Measurements from ENCODE around the gene DISC1.

DISC1 gene

DNA sequence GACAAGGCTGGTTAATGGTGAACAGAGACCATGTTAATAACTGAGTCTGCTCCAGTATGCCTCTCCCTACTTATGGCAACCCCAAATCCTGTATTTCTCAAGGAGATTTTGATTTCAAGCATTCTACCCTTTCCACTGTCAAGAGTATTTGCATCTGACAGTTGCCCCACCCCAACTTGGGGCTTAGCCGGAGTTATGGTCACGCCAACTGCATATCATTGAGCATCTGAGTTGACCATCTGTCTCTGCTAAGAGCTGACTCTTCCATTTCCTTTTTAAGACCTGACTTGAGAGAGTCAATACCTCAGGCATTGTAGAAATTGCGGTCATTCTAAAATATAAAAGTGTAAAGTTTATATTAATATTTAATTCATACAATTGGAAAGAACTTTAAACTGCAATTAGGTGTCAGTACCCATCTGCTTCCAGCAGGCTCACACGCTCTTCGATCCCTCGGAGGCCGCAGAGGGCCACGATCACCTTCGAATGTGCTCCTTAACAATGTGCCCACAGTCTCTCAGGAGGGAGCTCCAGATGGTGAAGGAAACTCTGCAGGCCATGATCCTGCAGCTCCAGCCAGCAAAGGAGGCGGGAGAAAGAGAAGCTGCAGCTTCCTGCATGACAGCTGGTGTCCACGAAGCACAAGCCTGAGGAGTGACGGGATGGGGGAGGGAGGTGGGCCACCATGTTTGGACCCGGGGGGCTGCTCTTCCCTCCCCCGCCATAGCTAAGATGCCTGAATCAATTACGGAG lies 409.8 kb downstream of the DISC1 start:
- no peak for TF ChIP-seq TCF12 (IDR thresholded peaks at IDR 0.05; ENCODE audit: low read depth)
- TF ChIP-seq EP300 (IDR thresholded peaks at IDR 0.05; ENCODE audit: borderline replicate concordance), result no peak
- TF ChIP-seq EGR1 (IDR thresholded peaks at IDR 0.05), result no peak
- no peak for TF ChIP-seq TAF1 (IDR thresholded peaks at IDR 0.05; ENCODE audit: low read depth)
- no peak for TF ChIP-seq RAD21 (IDR thresholded peaks at IDR 0.05; ENCODE audit: low read depth)
- TF ChIP-seq ZBTB7A (IDR thresholded peaks at IDR 0.05; ENCODE audit: low read depth), result no peak
- TF ChIP-seq, protein P1, sequence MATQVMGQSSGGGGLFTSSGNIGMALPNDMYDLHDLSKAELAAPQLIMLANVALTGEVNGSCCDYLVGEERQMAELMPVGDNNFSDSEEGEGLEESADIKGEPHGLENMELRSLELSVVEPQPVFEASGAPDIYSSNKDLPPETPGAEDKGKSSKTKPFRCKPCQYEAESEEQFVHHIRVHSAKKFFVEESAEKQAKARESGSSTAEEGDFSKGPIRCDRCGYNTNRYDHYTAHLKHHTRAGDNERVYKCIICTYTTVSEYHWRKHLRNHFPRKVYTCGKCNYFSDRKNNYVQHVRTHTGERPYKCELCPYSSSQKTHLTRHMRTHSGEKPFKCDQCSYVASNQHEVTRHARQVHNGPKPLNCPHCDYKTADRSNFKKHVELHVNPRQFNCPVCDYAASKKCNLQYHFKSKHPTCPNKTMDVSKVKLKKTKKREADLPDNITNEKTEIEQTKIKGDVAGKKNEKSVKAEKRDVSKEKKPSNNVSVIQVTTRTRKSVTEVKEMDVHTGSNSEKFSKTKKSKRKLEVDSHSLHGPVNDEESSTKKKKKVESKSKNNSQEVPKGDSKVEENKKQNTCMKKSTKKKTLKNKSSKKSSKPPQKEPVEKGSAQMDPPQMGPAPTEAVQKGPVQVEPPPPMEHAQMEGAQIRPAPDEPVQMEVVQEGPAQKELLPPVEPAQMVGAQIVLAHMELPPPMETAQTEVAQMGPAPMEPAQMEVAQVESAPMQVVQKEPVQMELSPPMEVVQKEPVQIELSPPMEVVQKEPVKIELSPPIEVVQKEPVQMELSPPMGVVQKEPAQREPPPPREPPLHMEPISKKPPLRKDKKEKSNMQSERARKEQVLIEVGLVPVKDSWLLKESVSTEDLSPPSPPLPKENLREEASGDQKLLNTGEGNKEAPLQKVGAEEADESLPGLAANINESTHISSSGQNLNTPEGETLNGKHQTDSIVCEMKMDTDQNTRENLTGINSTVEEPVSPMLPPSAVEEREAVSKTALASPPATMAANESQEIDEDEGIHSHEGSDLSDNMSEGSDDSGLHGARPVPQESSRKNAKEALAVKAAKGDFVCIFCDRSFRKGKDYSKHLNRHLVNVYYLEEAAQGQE (IDR thresholded peaks at IDR 0.05; ENCODE audit: low read depth), result no peak
- no peak for TF ChIP-seq YY1 (IDR thresholded peaks at IDR 0.05; ENCODE audit: low read depth)
- TF ChIP-seq NFIC (IDR thresholded peaks at IDR 0.05), result no peak
- no peak for TF ChIP-seq TEAD4 (IDR thresholded peaks at IDR 0.05)
- TF ChIP-seq, protein P2, sequence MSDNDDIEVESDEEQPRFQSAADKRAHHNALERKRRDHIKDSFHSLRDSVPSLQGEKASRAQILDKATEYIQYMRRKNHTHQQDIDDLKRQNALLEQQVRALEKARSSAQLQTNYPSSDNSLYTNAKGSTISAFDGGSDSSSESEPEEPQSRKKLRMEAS (IDR thresholded peaks at IDR 0.05), result no peak
- no peak for TF ChIP-seq FOXM1 (IDR thresholded peaks at IDR 0.05; ENCODE audit: borderline replicate concordance, low read depth)
- TF ChIP-seq CEBPB (IDR thresholded peaks at IDR 0.05), result no peak
- no peak for TF ChIP-seq CREB1 (IDR thresholded peaks at IDR 0.05; ENCODE audit: low read depth)
- TF ChIP-seq, protein P3, sequence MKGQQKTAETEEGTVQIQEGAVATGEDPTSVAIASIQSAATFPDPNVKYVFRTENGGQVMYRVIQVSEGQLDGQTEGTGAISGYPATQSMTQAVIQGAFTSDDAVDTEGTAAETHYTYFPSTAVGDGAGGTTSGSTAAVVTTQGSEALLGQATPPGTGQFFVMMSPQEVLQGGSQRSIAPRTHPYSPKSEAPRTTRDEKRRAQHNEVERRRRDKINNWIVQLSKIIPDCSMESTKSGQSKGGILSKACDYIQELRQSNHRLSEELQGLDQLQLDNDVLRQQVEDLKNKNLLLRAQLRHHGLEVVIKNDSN (IDR thresholded peaks at IDR 0.05), result no peak

DNA sequence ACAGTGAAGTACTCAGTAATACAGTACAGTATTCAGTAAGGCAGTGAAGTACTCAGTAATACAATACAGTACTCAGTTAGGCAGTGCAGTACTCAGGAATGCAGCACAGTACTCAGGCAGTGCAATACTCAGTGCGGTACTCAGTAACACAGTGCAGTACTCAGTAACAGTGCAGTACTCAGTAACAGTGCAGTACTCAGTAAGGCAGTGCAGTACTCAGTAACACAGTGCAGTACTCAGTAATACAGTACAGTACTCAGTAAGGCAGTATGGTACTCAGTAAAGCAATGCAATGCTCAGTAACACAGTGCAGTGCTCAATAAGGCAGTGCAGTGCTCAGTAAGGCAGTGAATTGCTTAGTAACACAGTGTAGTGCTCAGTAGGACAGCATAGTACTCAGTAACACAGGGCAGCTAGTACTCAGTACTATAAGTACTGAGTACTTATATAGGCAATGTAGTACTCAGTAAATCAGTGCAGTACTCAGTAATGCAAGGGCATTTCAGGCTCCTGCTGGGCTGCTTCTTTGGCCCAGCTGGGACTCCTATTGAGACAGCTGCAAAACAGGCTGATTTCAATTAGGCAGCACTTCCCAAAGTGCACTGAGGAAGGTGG lies 411.3 kb downstream of the DISC1 start:
- TF ChIP-seq, protein P3 (IDR thresholded peaks at IDR 0.05), result no peak
- TF ChIP-seq, protein P2 (IDR thresholded peaks at IDR 0.05), result no peak
- no peak for TF ChIP-seq TCF12 (IDR thresholded peaks at IDR 0.05; ENCODE audit: low read depth)
- no peak for TF ChIP-seq RAD21 (IDR thresholded peaks at IDR 0.05; ENCODE audit: low read depth)
- TF ChIP-seq CREB1 (IDR thresholded peaks at IDR 0.05; ENCODE audit: low read depth), result no peak
- no peak for TF ChIP-seq FOXM1 (IDR thresholded peaks at IDR 0.05; ENCODE audit: borderline replicate concordance, low read depth)
- TF ChIP-seq NFIC (IDR thresholded peaks at IDR 0.05), result no peak
- TF ChIP-seq ZBTB7A (IDR thresholded peaks at IDR 0.05; ENCODE audit: low read depth), result no peak
- no peak for TF ChIP-seq TEAD4 (IDR thresholded peaks at IDR 0.05)
- no peak for TF ChIP-seq TAF1 (IDR thresholded peaks at IDR 0.05; ENCODE audit: low read depth)
- no peak for TF ChIP-seq EGR1 (IDR thresholded peaks at IDR 0.05)
- no peak for TF ChIP-seq CEBPB (IDR thresholded peaks at IDR 0.05)
- TF ChIP-seq, protein P1 (IDR thresholded peaks at IDR 0.05; ENCODE audit: low read depth), result no peak
- no peak for TF ChIP-seq EP300 (IDR thresholded peaks at IDR 0.05; ENCODE audit: borderline replicate concordance)
- TF ChIP-seq YY1 (IDR thresholded peaks at IDR 0.05; ENCODE audit: low read depth), result no peak

DNA sequence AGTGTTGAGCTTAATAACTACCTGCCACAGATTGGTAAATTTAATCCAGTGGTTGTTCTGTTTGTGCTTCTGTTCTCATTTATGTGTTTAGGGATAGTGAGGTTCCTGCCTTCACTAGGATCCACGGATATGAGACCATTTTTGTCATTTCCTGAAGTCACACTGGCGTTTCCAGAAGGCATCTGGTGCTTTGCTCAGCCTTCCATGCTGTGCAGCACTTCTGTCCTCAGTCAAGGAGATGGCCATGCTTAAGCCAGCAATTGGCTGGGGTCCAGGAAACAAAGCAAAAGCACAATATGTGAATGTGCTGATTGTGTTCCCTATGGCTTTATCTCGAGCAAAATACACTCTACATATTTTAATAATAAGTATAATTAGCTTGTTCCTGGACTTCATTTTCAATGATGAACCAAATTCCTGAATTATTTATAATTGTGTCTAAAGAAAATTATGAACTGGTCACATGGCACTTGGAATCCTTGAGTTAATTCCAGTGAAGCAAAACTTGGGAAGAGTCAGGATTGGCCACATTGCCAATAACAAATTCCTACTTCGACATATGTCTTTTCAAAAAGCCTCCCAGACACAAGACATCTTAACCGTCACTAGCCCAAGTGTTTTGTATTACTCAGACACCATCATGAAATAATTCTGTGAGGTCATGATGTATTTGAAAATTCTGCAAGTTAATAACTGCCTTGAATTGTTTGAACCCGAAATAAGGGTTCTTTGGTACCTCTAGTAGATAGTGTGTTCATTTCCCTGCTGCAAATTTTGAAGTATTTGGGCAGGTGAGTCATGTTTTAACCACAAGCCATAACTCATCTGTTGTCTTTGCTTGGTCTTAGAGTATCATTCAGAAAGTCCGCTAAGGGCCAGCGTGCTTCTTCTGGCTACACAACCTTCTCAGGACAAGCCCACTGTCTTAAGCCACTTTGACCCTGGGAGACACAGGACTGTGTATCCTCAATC lies 412.4 kb downstream of the DISC1 start:
- no peak for TF ChIP-seq TAF1 (IDR thresholded peaks at IDR 0.05; ENCODE audit: low read depth)
- TF ChIP-seq, protein P1 (IDR thresholded peaks at IDR 0.05; ENCODE audit: low read depth), result no peak
- TF ChIP-seq EP300 (IDR thresholded peaks at IDR 0.05; ENCODE audit: borderline replicate concordance), result no peak
- no peak for TF ChIP-seq ZBTB7A (IDR thresholded peaks at IDR 0.05; ENCODE audit: low read depth)
- no peak for TF ChIP-seq TCF12 (IDR thresholded peaks at IDR 0.05; ENCODE audit: low read depth)
- TF ChIP-seq CREB1 (IDR thresholded peaks at IDR 0.05; ENCODE audit: low read depth), result no peak
- no peak for TF ChIP-seq YY1 (IDR thresholded peaks at IDR 0.05; ENCODE audit: low read depth)
- TF ChIP-seq, protein P2 (IDR thresholded peaks at IDR 0.05), result no peak
- no peak for TF ChIP-seq CEBPB (IDR thresholded peaks at IDR 0.05)
- no peak for TF ChIP-seq TEAD4 (IDR thresholded peaks at IDR 0.05)
- no peak for TF ChIP-seq EGR1 (IDR thresholded peaks at IDR 0.05)
- TF ChIP-seq FOXM1 (IDR thresholded peaks at IDR 0.05; ENCODE audit: borderline replicate concordance, low read depth), result no peak
- TF ChIP-seq RAD21 (IDR thresholded peaks at IDR 0.05; ENCODE audit: low read depth), result no peak
- no peak for TF ChIP-seq NFIC (IDR thresholded peaks at IDR 0.05)
- TF ChIP-seq, protein P3 (IDR thresholded peaks at IDR 0.05), result no peak

Data from Ishikawa (cell line).